Hypothalamus (tissue), 51 donors: ENCODE measurements around the gene BRF1.

Experiments
- DNase-seq, 51 donors: peaks; one replicate each; lab custom pipeline; 2025; lab: John Stamatoyannopoulos, UW

BRF1 gene

GRCh38 chr14:105165761-105166485, 134.9 kb downstream of the BRF1 start:
- DNase-seq = no peak

DNA sequence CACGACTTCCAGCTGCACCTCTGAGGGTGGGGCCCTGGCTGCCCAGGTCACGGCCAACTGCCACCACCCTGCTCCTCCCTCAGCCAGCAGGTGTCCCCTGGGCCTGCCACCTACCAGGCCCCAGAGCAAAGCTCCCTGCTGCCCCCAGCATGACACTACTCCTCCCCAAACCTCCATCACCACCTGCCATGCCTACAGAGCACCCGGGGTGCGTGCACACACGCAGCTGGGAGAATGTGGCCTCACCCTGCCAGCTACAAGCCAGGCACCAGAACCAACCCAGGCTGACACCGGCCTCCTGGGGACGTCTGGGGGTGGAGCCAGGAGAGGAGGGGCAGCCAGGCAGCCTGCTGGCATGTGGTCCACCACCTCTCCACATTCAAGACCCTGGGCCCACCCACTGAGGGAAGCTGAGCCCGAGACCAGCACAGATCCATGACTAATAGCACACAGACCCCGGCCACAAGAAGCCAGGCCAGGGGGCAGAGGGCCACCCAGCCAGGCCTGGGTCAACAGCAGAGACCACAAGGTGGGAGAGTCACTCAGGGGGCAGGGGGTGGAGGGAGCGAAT, 135.6 kb downstream of the BRF1 start:
- no peak for DNase-seq

DNA sequence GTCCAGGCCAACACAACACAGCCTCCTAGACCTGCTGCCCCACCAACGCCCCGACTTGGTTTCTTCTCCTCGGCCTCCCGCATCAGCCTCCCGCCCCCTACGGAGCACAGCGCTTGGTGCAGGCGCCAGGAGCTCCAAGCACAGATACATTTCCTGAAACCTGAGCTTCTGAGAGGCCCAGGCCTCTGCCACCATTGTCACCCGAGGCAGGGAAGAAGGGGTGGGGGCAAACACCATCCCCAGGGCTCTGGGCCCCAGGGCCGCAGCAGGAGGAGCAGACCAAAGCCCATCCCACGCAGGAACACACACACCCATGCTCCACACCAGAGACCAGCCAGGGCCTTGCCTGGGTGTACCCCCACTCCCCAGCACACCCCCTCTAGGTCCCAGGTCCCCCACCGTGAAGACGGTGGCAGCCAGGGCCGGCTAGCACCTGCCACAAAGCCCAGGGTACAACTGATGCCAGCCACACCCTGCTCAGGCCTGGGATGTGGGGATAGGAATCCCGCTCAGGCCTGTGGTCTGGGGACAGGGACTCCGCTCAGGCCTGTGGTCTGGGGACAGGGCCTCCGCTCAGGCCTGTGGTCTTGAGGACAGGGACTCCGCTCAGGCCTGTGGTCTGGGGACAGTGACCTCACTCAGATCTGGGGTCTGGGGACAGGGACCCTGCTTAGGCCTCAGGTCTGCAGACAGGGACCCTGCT, 137.6 kb downstream of the BRF1 start:
- DNase-seq = no peak

DNA sequence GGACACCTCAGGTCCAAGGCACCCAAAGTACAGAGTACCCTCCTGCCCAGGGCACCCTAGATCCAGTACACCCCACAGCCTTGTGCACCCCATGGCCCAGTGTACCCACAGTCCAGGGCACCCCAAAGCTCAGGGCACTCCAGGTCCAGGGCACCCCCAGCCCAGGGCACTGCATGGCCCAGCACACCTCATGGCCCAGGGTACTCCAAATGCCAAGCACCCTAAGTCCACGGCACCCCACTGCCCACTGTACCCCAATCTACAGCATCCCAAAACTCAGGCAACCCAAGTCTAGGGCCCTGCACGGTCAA, 138.2 kb downstream of the BRF1 start:
- DNase-seq = no peak

DNA sequence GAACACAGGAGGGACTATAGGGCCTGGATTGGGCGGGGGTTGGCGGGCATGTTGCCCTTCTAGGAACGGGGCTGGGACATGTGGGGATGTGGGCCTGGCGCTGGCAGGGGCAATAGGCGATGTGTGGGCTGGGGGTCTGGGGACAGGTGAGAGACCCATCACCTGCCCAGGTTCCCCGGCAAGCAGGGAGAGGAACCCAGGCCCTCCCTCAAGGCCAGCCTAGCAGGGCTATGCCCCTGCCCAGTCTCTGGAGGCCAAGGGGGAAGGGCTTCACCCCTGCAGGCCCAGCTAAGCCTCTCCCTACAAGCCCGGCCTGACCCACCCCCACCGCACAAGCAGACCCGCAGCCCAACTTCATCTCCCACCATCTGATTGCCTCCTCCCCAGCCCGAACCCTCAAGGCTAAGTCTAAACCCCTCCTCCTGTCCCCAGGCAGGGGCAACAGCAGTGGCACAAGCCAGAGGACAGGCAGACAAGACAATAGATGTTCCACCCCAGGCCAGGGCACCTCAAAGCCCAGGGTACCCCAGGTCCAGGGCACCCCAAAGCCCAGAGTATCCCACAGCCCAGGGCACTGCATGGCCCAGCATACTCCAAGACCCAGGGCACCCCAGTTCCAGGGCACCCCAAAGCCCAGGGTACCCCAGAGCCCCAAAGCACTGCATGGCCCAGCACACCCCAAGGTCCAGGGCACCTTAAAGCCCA, 138.7 kb downstream of the BRF1 start:
- peak in 13 of 51 donors; percentile 11 to 40 (median 16) for DNase-seq

DNA sequence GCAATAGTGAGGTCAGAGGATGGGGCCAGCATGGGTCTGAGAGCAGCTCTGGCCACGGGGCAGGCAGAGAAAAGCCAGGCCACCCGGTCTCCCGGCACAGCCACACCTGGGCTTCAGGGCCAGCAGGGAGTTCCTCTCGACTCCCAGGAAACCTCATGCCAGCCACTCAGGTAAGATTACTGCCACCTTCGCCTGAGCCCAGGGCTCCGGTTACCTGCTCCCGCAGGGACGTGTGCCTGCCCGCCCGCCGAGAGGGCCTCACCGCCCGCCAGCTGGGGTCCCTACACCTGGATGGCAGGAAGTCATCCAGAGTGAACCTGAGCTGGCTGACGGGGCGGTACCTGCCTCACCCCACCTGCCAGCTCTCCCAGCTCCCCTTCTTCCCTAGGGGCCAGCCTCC, 139.5 kb downstream of the BRF1 start:
- no peak for DNase-seq

DNA sequence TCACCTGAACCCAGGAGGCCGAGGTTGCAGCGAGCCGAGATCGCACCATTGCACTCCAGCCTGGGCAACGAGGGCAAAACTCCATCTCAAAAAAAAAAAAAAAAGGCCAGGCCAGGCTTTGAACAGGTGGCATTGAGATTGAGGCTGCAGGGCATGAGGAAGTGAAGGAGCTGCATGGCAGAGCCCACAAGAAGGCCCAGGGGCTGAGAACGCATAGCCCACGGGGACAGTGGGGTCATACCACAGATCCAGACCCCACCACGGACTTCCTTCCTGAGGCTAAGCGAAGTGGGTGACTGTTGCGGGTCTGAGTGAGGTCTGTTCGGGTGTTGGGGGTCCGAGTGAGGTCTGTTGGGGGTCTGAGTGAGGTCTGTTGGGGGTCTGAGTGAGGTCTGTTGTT, 140.0 kb downstream of the BRF1 start:
- no peak for DNase-seq

DNA sequence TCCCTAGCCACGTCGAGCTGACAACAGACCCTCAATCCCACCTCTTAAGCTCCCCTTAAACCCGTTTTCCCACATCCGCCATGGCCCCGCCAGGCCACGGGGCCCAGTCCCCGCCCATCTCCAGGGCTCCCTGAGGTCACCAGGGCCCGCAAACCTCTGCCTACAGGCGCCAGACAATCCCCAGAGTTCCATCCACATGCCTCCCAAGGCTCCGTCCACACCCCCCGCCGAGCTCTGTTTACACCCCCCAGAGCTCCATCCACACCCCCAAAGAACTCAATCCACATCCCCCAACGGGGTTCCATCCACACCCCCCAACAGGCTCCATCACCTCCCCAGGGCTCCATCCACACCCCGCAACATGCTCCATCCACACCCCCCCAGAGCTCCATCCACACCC, 141.5 kb downstream of the BRF1 start:
- DNase-seq = no peak
